Measurements from ENCODE around the gene TRIM29.

DNA sequence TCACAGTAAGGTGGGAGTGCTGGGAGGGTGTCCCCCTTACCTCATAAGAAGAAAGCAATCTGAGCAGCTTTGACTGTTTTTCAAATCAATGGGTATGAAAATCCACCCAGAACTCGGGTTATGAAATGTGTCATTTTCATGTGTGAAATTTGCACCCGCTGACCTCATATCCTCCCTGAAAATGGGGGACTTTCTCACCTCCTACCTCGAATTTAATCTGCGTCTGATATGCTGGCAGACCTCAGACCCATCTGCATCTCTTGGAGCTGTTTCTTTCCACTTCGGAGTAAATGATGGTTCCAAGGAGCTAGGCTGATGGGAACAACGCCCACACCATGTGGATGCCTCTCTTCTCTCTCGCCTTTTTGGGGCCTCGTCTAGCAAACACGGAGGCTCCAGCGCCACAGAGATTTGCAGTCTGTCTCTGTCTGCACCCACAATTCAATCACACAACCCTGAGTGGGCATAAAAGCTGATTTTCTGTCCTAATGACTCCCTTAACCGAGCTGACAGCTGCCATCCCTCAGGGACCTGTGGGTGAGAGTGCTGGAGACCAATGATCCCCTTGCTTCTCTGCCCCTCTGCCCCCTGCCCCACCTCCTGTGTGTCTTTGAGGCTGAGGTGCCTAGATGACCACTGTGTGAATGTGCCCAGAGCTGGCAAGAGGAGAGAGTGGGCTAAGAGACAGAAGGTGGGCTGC, 71.0 kb downstream of the TRIM29 start:
- no peak for TF ChIP-seq CTCF (CRISPR knock-in tag; IDR thresholded peaks at IDR 0.05)
- TF ChIP-seq, protein P1, sequence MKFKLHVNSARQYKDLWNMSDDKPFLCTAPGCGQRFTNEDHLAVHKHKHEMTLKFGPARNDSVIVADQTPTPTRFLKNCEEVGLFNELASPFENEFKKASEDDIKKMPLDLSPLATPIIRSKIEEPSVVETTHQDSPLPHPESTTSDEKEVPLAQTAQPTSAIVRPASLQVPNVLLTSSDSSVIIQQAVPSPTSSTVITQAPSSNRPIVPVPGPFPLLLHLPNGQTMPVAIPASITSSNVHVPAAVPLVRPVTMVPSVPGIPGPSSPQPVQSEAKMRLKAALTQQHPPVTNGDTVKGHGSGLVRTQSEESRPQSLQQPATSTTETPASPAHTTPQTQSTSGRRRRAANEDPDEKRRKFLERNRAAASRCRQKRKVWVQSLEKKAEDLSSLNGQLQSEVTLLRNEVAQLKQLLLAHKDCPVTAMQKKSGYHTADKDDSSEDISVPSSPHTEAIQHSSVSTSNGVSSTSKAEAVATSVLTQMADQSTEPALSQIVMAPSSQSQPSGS (CRISPR knock-in tag; IDR thresholded peaks at IDR 0.05), result no peak
- TF ChIP-seq HNRNPLL (IDR thresholded peaks at IDR 0.05; ENCODE audit: low read depth, low read length, poor library complexity, severe bottlenecking), result no peak
- TF ChIP-seq ZNF720 (CRISPR knock-in tag; IDR thresholded peaks at IDR 0.05), result no peak
- TF ChIP-seq POLR2A (IDR thresholded peaks at IDR 0.05; ENCODE audit: insufficient read depth in 1 of 2, low read depth in 2 of 2, low read length in 2 of 2), result no peak
- no peak for TF ChIP-seq CHD2 (IDR thresholded peaks at IDR 0.05; ENCODE audit: low read depth, low read length)
- TF ChIP-seq GABPA (IDR thresholded peaks at IDR 0.05; ENCODE audit: low read depth, low read length), result no peak
- no peak for TF ChIP-seq GABPA (CRISPR knock-in tag; IDR thresholded peaks at IDR 0.05; ENCODE audit: low read depth)
- no peak for TF ChIP-seq BHLHE40 (IDR thresholded peaks at IDR 0.05; ENCODE audit: low read length)
- TF ChIP-seq ZNF274 (CRISPR knock-in tag; IDR thresholded peaks at IDR 0.05), result no peak
- TF ChIP-seq, protein P2, sequence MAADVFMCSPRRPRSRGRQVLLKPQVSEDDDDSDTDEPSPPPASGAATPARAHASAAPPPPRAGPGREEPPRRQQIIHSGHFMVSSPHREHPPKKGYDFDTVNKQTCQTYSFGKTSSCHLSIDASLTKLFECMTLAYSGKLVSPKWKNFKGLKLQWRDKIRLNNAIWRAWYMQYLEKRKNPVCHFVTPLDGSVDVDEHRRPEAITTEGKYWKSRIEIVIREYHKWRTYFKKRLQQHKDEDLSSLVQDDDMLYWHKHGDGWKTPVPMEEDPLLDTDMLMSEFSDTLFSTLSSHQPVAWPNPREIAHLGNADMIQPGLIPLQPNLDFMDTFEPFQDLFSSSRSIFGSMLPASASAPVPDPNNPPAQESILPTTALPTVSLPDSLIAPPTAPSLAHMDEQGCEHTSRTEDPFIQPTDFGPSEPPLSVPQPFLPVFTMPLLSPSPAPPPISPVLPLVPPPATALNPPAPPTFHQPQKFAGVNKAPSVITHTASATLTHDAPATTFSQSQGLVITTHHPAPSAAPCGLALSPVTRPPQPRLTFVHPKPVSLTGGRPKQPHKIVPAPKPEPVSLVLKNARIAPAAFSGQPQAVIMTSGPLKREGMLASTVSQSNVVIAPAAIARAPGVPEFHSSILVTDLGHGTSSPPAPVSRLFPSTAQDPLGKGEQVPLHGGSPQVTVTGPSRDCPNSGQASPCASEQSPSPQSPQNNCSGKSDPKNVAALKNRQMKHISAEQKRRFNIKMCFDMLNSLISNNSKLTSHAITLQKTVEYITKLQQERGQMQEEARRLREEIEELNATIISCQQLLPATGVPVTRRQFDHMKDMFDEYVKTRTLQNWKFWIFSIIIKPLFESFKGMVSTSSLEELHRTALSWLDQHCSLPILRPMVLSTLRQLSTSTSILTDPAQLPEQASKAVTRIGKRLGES (CRISPR knock-in tag; IDR thresholded peaks at IDR 0.05; ENCODE audit: borderline replicate concordance), result no peak
- TF ChIP-seq, protein P3, sequence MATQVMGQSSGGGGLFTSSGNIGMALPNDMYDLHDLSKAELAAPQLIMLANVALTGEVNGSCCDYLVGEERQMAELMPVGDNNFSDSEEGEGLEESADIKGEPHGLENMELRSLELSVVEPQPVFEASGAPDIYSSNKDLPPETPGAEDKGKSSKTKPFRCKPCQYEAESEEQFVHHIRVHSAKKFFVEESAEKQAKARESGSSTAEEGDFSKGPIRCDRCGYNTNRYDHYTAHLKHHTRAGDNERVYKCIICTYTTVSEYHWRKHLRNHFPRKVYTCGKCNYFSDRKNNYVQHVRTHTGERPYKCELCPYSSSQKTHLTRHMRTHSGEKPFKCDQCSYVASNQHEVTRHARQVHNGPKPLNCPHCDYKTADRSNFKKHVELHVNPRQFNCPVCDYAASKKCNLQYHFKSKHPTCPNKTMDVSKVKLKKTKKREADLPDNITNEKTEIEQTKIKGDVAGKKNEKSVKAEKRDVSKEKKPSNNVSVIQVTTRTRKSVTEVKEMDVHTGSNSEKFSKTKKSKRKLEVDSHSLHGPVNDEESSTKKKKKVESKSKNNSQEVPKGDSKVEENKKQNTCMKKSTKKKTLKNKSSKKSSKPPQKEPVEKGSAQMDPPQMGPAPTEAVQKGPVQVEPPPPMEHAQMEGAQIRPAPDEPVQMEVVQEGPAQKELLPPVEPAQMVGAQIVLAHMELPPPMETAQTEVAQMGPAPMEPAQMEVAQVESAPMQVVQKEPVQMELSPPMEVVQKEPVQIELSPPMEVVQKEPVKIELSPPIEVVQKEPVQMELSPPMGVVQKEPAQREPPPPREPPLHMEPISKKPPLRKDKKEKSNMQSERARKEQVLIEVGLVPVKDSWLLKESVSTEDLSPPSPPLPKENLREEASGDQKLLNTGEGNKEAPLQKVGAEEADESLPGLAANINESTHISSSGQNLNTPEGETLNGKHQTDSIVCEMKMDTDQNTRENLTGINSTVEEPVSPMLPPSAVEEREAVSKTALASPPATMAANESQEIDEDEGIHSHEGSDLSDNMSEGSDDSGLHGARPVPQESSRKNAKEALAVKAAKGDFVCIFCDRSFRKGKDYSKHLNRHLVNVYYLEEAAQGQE (IDR thresholded peaks at IDR 0.05; ENCODE audit: borderline replicate concordance in 1 of 2, low read depth in 1 of 2, low read length in 2 of 2), result no peak
- TF ChIP-seq SPEN (CRISPR knock-in tag; IDR thresholded peaks at IDR 0.05; ENCODE audit: low read depth), result no peak
- no peak for TF ChIP-seq SP1 (IDR thresholded peaks at IDR 0.05)
- TF ChIP-seq SP1 (CRISPR knock-in tag; IDR thresholded peaks at IDR 0.05), result no peak
- TF ChIP-seq SMARCE1 (IDR thresholded peaks at IDR 0.05; ENCODE audit: borderline replicate concordance), result no peak

Measured in HepG2 (cell line).